CD4-positive, alpha-beta T cell treated with Interleukin-4 for 1 hour (primary cell): ENCODE results near the gene ERFL.

Experiments used
- DNase-seq, 2 donors: peaks; one replicate each; pipeline ENCODE4 v3.0.0-alpha.2; 2020 to 2022

Gene ERFL

DNA sequence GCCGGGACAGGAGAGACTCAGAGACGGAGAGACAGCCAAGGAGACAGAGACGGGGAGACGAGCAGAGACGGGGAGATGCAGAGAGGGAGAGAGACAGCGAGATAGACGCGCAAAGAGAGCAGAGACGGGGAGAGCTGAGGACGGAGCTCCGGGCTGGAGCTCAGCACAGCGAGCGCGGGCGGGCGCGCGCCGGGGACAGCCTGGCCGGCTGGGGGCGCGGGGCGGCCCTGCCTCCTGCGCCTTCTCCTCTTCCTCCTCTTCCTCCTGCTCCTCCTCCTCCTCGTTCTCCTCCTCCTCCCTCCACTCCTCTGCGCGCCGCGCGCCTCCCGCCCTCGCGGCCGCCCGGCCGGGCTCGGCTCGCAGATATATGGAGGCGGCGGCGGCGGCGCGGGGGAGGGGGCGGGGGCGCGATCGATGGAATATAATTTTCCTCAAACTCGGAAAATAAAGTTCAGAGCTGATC is at the start of gene ERFL:
ERFL (minus strand) TSS at position 229 of the 463 bp plus-strand sequence. CDS start 15,530 bp downstream, outside the sequence.
- no peak for DNase-seq

DNA sequence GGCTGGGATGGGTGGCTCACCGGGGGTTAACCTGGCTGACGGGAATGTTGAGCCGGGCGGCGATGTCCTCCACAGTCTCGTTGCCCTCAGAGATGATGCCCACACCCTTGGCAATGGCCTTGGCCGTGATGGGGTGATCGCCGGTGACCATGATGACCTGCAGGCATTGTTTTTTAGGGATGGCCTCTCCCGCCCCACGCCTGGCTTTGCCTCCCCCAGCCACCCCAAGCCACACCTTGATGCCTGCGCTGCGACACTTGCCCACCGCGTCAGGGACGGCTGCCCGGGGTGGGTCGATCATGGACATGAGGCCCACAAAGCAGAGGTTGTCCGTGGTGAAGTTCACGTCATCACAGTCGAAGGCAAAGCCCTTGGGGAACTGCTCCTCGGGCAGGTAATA is 49.7 kb upstream of the ERFL start:
- DNase-seq, result no peak

DNA sequence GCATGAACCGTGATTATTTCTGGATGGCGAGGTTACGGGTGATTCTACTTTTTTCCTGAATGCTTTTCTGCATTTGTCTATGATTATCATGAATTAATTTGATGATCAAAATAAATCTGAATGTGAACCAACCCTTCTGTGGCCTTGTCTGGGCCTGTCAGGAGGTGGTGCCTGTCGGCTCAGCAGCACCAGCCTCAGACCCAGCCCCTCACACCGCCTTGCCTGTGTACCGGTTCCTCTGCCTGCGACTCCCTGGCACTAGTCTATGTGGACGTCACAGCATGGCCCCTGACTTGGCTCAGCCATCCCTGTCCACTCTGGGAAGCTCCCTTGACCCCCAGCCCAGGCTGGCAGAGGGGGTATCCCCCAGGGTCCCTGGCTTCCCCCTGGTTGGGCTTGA is 46.4 kb upstream of the ERFL start:
- DNase-seq, result no peak

DNA sequence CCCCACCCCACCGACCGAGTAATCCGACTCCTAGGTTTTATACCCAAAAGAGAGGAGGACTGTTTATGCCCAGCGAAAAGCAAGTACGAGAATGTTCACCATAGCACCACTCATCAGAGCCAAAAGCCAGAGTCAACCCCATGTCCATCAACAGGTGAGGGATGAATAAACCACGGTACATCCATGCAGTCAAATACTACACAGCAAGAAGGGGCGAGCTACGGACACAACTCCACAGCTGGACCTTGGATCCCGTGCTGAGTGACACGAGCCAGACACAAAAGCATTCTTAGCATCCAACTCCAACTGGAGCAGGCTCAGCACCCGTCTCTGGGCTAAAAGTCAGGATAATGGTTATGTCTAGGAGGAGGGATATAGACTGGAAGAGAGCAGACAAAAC is 43.1 kb upstream of the ERFL start:
- DNase-seq, result no peak

GRCh38 chr19:41969772-41970458 is 41.7 kb upstream of the ERFL start:
- no peak for DNase-seq

- no peak for DNase-seq
These were observed 40.7 kb upstream of the ERFL start for GRCh38 chr19:41968751-41969595.

GRCh38 chr19:41967054-41967783 is 39.0 kb upstream of the ERFL start:
- no peak for DNase-seq

DNA sequence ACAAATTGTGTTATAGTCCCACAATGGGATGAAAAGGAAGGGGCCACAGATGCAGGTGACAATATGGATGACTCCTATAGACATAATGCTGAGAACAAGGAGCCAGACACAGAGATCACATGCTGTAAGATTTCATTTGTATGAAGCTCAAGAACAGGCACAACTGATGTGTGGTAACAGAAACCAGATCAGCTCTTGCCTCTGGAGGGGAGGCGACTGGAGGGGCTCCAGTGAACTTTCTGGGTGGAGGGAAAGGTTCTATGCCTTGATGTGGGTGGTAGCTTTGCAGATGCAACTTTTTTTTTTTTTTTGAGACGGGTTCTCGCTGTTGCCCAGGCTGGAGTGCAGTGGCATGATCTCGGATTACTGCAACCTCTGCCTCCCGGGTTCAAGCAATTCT is 36.9 kb upstream of the ERFL start:
- DNase-seq, result no peak

DNA sequence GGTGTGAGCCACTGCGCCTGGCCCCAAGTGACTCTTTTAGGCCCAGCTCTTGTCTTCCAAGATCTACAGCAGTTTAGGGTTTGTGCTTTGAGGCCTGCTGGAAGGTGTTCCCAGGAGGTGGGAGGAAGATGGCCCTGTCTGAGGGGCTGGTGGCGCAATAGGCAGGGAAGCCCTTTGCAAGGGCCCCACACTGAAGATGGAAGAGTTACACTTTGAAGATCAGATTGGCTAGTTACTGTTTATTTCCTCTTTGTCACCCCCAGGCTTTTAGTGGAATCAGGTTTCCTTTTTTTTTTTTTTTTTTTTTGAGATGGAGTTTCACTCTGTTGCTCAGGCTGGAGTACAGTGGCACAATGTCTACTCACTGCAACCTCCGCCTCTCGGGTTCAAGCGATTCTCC is 32.7 kb upstream of the ERFL start:
- no peak for DNase-seq

- peak; percentile 89 for DNase-seq
These were observed 31.1 kb upstream of the ERFL start, which contains the start of gene RABAC1 for GRCh38 chr19:41959056-41960053. Gene RABAC1 (minus strand): TSS chr19:41959321. CDS start chr19:41959292, 29 bp downstream.

DNA sequence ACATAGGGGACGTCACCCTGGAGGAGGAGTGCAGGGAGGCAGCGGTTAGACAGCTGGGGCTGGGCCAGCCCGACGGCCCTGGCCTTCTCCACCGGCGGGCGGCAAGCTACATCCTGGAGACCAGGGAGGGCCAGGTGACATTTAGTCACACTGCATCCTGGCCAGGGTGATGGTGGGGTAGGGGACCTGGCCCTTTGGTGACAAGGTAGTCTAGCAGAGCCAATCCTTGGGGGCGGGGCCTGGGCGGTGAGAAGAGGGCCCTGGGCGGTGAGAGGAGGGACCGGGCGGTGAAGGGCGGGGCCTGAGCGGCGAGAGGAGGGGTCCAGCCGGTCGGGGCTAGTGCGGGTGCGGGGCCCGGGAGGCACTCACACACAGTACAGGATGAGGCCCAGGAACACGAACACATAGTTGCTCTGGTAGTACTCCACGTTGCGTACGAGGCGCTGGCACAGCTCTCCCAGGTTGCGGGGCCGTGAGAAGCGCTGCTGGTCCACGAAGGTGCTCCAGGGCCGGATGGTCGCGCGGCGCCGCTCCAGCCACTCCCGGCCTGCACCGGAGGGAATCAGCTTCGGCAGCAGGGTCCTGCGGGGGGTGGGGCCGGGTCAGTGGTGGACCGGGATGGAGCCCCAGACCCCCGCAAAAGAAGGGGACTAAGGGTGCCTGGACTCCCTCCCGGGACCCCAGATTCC is 30.3 kb upstream of the ERFL start:
- peak; percentile 80 to 84 for DNase-seq

DNA sequence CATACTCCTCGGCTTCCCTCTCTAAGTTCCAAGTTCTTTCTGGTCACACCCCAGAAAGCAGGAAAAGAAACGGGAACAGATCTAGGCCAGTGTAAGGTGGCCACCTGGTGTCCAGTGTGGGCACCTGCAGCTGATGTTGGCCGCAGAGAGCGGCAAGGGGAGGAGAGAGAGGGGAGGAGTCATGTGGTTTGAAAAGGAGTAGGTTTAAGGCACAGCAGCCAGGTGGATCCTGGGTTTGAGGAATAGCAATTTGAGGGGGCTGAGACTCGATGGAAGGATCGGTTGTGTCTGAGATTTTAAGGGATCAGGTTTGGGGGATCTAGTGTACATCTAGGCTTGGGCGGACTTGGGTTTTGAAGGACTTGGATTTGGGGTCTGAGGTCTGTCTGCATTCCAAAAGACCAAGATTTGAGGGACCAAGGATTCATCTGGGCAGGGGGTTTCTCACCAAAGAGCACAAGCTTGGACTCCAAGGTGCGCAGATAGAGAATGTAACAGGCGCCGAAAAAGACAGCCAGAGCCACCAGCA is 29.7 kb upstream of the ERFL start:
- peak; percentile 56 to 62 for DNase-seq

GRCh38 chr19:41957161-41957837 is 29.1 kb upstream of the ERFL start:
- no peak for DNase-seq

DNA sequence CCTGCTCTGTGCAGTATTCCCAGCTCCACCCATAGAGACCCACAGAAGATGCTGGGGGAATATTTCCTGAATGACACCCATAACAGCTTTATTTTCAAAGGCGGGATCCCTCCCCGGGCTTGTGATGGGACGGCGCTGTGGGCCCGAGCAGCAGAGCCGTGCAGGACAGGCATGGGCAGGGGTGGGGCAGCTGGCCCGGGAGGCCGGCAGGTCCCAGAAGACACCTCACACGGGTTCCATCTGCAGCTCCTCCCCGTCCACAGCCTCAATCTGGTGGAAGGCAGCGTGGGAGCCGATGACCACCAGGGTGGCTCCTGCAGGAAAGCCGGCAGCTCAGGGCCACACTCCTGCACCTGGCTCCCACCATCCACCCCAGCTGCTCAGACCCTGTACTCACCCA is 28.4 kb upstream of the ERFL start:
- DNase-seq, result no peak

GRCh38 chr19:41955521-41955920 is 27.3 kb upstream of the ERFL start:
- DNase-seq, result no peak

DNA sequence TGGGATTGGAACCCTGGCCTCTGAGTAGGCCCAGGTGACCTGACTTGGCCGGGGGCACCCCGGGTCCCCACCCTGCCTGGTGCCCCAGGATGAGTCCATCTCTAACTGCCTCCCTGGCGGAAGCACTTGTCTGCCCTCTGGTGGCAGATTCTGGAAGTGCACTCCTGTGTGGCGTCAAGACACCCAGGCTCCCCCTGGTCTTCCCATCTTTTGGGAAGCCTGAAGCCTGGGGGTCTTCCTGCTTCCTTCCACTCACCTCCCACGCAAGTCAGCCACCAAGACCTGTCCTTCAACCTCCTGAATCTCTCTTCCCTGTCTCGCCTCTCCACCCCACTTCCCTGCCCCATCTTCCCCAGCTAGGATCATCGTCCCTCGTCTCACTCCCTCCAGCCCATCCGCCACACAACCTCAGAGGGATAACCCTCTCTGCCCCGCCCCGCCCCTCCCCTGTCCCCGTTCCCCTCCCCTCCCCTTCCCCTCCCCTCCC is 23.5 kb upstream of the ERFL start:
- peak; percentile 84 for DNase-seq

DNA sequence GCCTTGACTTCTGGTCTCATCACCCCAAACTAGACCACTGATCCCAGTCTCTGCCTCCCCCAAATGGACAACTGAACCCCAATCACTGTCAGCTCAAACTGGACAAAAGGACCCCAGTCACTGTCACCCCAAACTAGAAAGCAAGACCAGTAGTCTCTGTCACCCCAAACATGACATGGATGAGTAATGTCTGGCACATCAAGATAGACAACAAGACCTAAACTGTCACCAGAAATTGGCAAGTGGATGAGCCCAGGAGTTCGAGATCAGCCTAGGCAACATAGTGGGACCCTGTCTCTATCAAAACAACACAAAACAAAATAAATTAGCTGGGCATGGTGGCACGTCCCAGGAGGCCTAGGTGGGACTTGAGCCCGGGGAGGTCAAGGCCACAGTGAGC is 18.8 kb upstream of the ERFL start:
- no peak for DNase-seq

- peak; percentile 90 to 94 for DNase-seq
These were observed 17.0 kb upstream of the ERFL start for GRCh38 chr19:41945135-41945766.

DNA sequence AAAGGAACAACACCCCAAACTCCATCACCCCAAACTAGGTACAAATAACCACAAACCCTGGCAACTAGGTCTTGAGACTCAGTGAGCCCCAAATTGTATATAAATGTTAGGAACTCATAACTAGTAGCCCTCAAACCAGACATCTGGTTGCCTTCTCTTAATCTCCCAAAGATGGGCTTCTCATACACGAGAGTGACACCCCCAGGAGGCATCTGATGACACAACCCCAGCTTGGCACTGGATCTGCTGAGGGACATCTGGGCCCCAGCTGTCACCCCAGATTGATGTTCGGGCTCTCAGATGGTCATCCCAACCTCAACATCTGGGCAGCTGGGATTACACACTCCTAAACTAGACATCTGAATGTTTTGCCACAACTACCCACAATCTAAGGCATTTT is 16.1 kb upstream of the ERFL start:
- DNase-seq, result no peak
